NCI-H1105 treated with DMSO at 0.1 percent for 48 hours (cell line): Measurements from ENCODE around the gene EYS.
"Not testable (repeated sequence)": the region's sequence is repeated elsewhere in the genome, so short reads cannot be mapped to it uniquely, and the experiment has no call there.

ENCODE experiments used
- DNase-seq: peaks from one replicate; lab custom pipeline; 2025; lab: John Stamatoyannopoulos, UW

The EYS gene

GRCh38 chr6:63819831-63820230, 1887.2 kb downstream of the EYS start:
- DNase-seq = no peak

GRCh38 chr6:63817492-63818050, 1889.5 kb downstream of the EYS start:
- DNase-seq = no peak

- no peak for DNase-seq
These were observed 1890.0 kb downstream of the EYS start for GRCh38 chr6:63816982-63817436.

GRCh38 chr6:63816401-63816981, 1890.5 kb downstream of the EYS start:
- no peak for DNase-seq

GRCh38 chr6:63814459-63814858, 1892.6 kb downstream of the EYS start:
- DNase-seq = no peak

GRCh38 chr6:63813566-63814120, 1893.4 kb downstream of the EYS start:
- no peak for DNase-seq

- no peak for DNase-seq
These were observed 1898.5 kb downstream of the EYS start for GRCh38 chr6:63808576-63808975.

- DNase-seq = no peak
These were observed 1900.0 kb downstream of the EYS start for GRCh38 chr6:63807056-63807455.

- no peak for DNase-seq
These were observed 1900.5 kb downstream of the EYS start for GRCh38 chr6:63806573-63806913.

GRCh38 chr6:63805808-63806572, 1901.0 kb downstream of the EYS start:
- peak; percentile 82 for DNase-seq

GRCh38 chr6:63805345-63805744, 1901.7 kb downstream of the EYS start:
- no peak for DNase-seq

GRCh38 chr6:63804381-63804956, 1902.6 kb downstream of the EYS start:
- DNase-seq = no peak

GRCh38 chr6:63803371-63803770, 1903.7 kb downstream of the EYS start:
- no peak for DNase-seq

- peak; percentile 2 for DNase-seq
These were observed 1904.3 kb downstream of the EYS start for GRCh38 chr6:63802606-63803206.

- not testable (repeated sequence) for DNase-seq
These were observed 1906.6 kb downstream of the EYS start for GRCh38 chr6:63800386-63800785.

- no peak for DNase-seq
These were observed 1907.2 kb downstream of the EYS start for GRCh38 chr6:63799813-63800212.

- DNase-seq = no peak
These were observed 1907.7 kb downstream of the EYS start for GRCh38 chr6:63799313-63799712.

- DNase-seq = no peak
These were observed 1908.6 kb downstream of the EYS start for GRCh38 chr6:63798378-63798777.

- no peak for DNase-seq
These were observed 1909.3 kb downstream of the EYS start for GRCh38 chr6:63797721-63798120.

GRCh38 chr6:63795826-63796225, 1911.2 kb downstream of the EYS start:
- no peak for DNase-seq

- no peak for DNase-seq
These were observed 1912.0 kb downstream of the EYS start for GRCh38 chr6:63795006-63795405.

GRCh38 chr6:63793465-63794137, 1913.4 kb downstream of the EYS start:
- DNase-seq = no peak
